Endothelial cell (in vitro differentiated cells): Measurements from ENCODE around the gene MBTD1. TPM values are rescaled to one million over a fixed set of nuclear protein-coding genes. Genes with fewer than 3 reads are reported as not detected.
"Not testable (repeated sequence)": the region's sequence is repeated elsewhere in the genome, so short reads cannot be mapped to it uniquely, and the experiment has no call there.

Experiments used
- DNase-seq: peaks from one replicate; pipeline ENCODE4 v3.0.0; 2021; ENCODE audit warnings: low spot score
- H3K27ac Mint-ChIP-seq: one replicate; pipeline ENCODE4 v1.8.0; 2021; ENCODE audit warnings: mixed read lengths, inconsistent platforms; ENCODE audit not compliant: unreplicated experiment
- H3K27me3 Mint-ChIP-seq: one replicate; pipeline ENCODE4 v1.8.0; 2021; ENCODE audit warnings: mild to moderate bottlenecking, moderate library complexity, mixed read lengths, inconsistent platforms; ENCODE audit not compliant: unreplicated experiment
- H3K36me3 Mint-ChIP-seq: one replicate; pipeline ENCODE4 v1.8.0; 2021; ENCODE audit warnings: mild to moderate bottlenecking, low read depth, mixed read lengths, inconsistent platforms; ENCODE audit not compliant: unreplicated experiment
- H3K4me1 Mint-ChIP-seq: one replicate; pipeline ENCODE4 v1.8.0; 2021; ENCODE audit warnings: mild to moderate bottlenecking, mixed read lengths, inconsistent platforms; ENCODE audit not compliant: unreplicated experiment
- H3K4me3 Mint-ChIP-seq: one replicate; pipeline ENCODE4 v1.8.0; 2021; ENCODE audit warnings: mild to moderate bottlenecking, mixed read lengths, inconsistent platforms; ENCODE audit not compliant: unreplicated experiment
- H3K9me3 Mint-ChIP-seq: one replicate; pipeline ENCODE4 v1.8.0; 2021; ENCODE audit warnings: mixed read lengths, inconsistent platforms; ENCODE audit not compliant: unreplicated experiment
- long read RNA-seq: library from polyadenylated mRNA; unstranded; transcript quantifications from one replicate; pipeline ENCODE4 v2.0.0, GENCODE V29; 2020; ENCODE audit not compliant: unreplicated experiment
- total RNA-seq: library from RNA; stranded (reverse); fragmentation: NEBNext Ultra II Directional; extraction: Animal tissue kit (Norgen Biotek cat#: 25700); gene quantifications from one replicate; pipeline ENCODE4 v1.2.1, GENCODE V29; 2021; ENCODE audit not compliant: unreplicated experiment
- TF ChIP-seq, protein P1 (sequence below): fragments of 200-600 bp; sonication (generic); IDR thresholded peaks from one replicate; pipeline ENCODE4 v1.5.0; 2021; ENCODE audit warnings: antibody characterized with exemption; ENCODE audit not compliant: unreplicated experiment

Gene MBTD1
- 24.4 TPM for total RNA-seq
- long read RNA-seq, result 0 reads

DNA sequence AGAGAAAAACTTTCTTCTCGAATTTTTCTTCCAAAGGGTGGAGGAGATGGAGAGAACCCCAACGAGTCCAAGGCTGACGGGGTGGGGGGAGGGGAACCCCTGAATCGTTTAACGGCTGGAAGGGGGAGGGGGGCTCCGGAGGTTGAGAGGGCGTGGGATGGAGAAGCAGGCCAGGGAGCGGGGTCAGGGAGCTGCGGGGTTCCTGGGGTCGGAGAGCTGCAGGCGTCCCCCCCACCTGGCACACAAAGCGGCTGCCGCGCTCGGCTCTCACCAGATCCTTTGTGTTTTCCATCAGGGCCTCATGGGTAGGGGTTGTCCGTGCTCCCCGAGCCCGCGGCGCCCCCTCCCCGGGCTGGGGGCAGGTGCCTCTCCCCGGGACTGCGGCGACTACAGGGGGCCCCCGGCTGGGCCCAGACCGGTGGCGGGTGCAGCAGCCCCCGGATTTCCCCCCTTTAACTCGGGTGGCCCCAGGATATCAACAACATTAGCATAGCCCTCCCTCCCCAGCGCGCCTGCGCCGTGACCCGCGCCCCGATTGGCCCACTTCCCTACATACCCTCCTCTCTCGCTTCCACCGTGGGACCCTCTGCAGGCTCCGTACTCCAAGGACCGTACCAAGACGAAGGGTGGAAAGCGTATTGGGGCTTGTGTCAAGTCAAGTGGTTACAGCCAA is at the start of gene MBTD1:
Gene MBTD1 (minus strand): TSS at position 486 of the 673 bp plus-strand sequence. CDS start 34,888 bp downstream, outside the sequence.
- Mint-ChIP-seq H3K9me3 (no peaks in the 10 kb centered on the region), H3K27me3 (peaks cover 13% of the 10 kb centered on the region), H3K27ac (peak within 1 kb of the TSS; percentile 98), H3K36me3 (peaks cover 10% of the 10 kb centered on the region), H3K4me3 (peak within 1 kb of the TSS; percentile 96), H3K4me1 (peaks cover 26% of the 10 kb centered on the region)
- peak; percentile 92 for DNase-seq
- TF ChIP-seq, protein P1, sequence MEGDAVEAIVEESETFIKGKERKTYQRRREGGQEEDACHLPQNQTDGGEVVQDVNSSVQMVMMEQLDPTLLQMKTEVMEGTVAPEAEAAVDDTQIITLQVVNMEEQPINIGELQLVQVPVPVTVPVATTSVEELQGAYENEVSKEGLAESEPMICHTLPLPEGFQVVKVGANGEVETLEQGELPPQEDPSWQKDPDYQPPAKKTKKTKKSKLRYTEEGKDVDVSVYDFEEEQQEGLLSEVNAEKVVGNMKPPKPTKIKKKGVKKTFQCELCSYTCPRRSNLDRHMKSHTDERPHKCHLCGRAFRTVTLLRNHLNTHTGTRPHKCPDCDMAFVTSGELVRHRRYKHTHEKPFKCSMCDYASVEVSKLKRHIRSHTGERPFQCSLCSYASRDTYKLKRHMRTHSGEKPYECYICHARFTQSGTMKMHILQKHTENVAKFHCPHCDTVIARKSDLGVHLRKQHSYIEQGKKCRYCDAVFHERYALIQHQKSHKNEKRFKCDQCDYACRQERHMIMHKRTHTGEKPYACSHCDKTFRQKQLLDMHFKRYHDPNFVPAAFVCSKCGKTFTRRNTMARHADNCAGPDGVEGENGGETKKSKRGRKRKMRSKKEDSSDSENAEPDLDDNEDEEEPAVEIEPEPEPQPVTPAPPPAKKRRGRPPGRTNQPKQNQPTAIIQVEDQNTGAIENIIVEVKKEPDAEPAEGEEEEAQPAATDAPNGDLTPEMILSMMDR, result no peak

DNA sequence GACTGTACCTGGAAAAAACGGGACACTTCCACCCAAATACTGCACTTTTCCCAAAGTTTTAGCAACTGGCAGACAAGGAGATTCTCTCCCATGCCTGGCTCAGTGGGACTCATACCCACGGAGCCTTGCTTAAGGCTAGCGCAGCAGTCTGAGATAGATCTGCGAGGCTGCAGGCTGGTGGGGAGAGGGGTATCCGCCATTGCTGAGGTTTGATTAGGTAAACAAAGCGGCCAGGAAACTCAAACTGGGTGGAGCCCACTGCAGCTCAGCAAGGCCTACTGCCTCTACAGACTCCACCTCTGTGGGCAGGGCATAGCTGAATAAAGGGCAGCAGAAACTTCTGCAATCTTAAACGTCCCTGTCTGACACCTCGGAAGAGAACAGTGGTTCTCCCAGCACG is 45.3 kb upstream of the MBTD1 start:
- no peak overlapping the region for H3K4me3 Mint-ChIP-seq
- peaks cover 2% of the 10 kb centered on the region for H3K9me3 Mint-ChIP-seq
- H3K27me3 Mint-ChIP-seq, result no peaks in the 10 kb centered on the region
- H3K36me3 Mint-ChIP-seq, result peaks cover 17% of the 10 kb centered on the region
- H3K4me1 Mint-ChIP-seq, result no peaks in the 10 kb centered on the region
- no peak overlapping the region for H3K27ac Mint-ChIP-seq
- no peak for DNase-seq
- TF ChIP-seq, protein P1, result no peak

DNA sequence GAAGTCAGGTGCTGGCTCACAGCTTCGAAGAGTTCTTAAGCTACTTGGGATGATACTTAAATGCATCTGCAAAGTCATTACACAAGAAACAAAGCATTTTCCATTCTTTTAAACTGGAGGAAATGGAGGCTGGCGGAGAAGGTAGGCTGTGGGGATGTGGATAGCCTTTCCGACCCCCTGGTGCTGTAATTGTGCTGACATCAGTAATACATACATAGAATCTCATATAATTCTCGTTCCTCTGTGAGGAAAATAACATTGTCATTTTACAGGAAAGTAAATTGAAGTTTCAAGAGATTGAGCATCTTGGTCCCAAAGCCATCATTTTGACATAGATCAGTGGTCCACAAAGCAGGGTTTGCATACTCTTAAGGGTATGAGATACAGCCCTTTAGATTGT is 40.0 kb upstream of the MBTD1 start:
- no peak overlapping the region for H3K4me3 Mint-ChIP-seq
- H3K4me1 Mint-ChIP-seq, result no peaks in the 10 kb centered on the region
- peaks cover 3% of the 10 kb centered on the region for H3K36me3 Mint-ChIP-seq
- no peaks in the 10 kb centered on the region for H3K27me3 Mint-ChIP-seq
- TF ChIP-seq, protein P1, result no peak
- no peak for DNase-seq
- H3K27ac Mint-ChIP-seq, result no peak overlapping the region
- no peaks in the 10 kb centered on the region for H3K9me3 Mint-ChIP-seq

DNA sequence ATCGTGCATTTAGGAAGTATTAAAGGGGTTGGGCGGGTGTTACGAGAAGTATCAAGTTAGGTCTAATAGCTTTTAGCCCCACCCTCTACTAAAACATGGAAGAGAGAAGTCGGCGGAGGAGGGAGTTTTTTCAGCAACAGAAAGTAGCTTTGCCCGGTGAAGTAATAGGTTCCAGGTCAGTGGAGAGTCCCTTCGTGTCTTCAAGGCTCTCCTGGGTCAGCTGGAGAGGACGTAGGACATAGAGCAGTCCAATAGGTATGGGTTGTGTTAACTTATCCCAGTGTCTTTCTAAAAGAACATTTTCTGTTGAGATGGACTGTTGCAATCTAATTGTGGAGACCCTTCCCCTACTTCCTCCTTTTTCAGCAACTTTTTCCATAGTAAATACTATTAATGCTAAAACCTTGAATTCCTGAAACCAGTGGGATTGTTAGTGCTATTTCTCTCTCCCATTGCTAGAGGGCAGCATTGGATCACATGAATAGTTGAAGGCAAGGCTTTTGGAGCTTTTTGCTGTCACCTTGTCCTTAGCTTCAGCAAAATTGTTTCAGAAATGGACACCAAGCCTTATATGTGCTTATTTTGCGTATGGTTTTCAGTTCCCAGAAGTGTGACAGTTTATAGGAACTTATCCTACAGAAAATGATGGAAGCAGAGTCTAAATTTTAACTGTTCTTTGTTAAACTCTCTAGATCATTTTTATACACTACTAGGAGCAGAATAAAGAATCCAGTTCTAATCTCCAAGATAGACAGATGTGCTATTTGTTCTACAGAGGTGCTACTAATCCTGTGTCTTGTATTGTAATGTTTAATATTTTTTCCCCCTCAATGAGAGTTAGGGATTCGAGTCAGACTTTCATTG is 38.9 kb upstream of the MBTD1 start:
- Mint-ChIP-seq H3K9me3 (no peaks in the 10 kb centered on the region), H3K4me1 (no peaks in the 10 kb centered on the region), H3K4me3 (no peak overlapping the region), H3K27me3 (no peaks in the 10 kb centered on the region), H3K36me3 (peaks cover 8% of the 10 kb centered on the region), H3K27ac (no peak overlapping the region)
- peak; percentile 23 for DNase-seq
- TF ChIP-seq, protein P1, result peak; percentile 35

DNA sequence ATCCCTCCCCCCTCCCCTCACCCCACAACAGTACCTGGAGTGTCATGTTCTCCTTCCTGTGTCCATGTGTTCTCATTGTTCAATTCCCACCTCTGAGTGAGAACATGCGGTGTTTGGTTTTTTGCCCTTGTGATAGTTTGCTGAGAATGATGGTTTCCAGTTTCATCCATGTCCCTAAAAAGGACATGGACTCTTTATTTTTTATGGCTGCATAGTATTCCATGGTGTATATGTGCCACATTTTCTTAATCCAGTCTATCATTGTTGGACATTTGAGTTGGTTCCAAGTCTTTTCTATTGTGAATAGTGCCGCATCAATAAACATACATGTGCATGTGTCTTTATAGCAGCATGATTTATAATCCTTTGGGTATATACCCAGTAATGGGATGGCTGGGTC is 34.5 kb upstream of the MBTD1 start:
- DNase-seq, H3K4me3 Mint-ChIP-seq, H3K4me1 Mint-ChIP-seq, H3K27me3 Mint-ChIP-seq, H3K9me3 Mint-ChIP-seq, H3K27ac Mint-ChIP-seq: not testable (repeated sequence)
- peaks cover 22% of the 10 kb centered on the region for H3K36me3 Mint-ChIP-seq
